ENCODE data around the gene NHSL2.

- TF ChIP-seq CTCF (IDR thresholded peaks at IDR 0.05) (no peak), POLR2AphosphoS5 (IDR thresholded peaks at IDR 0.05) (no peak), POLR2A (IDR thresholded peaks at IDR 0.05) (no peak)
Observed at GRCh38 chrX:72107320-72107719, 196.7 kb downstream of the NHSL2 start.
